KOPT-K1 (cell line): ENCODE results near the gene NME4.
A peak's percentile ranks its signal among the peaks of the same experiment; 100 is the strongest.
"Not testable (repeated sequence)": the region's sequence is repeated elsewhere in the genome, so short reads cannot be mapped to it uniquely, and the experiment has no call there.

Source experiments
- H3K27ac ChIP-seq: fragments of 200-600 bp; sonication (generic); 2 replicates; pipeline ENCODE4 v1.5.1; 2016; ENCODE audit warnings: antibody characterized with exemption, mild to moderate bottlenecking, low read depth, low read length; ENCODE audit not compliant: poor library complexity, severe bottlenecking
- H3K36me3 ChIP-seq: fragments of 200-600 bp; sonication (generic); 2 replicates; pipeline ENCODE4 v1.5.1; 2017; ENCODE audit warnings: antibody characterized with exemption, mild to moderate bottlenecking, low read length, moderate library complexity; ENCODE audit not compliant: insufficient read depth
- H3K9me3 ChIP-seq: fragments of 200-600 bp; sonication (generic); 2 replicates; pipeline ENCODE4 v1.5.1; 2017; ENCODE audit warnings: antibody characterized with exemption, low read length, mild to moderate bottlenecking; ENCODE audit not compliant: insufficient read depth, poor library complexity, severe bottlenecking

NME4 gene

GRCh38 chr16:397135-397661, at the start of gene NME4:
NME4 (plus strand) TSS chr16:397199; CDS start chr16:397223, 24 bp downstream.
- Histone ChIP-seq H3K27ac (peak within 1 kb of the TSS; percentile 25), H3K36me3 (no peaks in the 10 kb centered on the region)

GRCh38 chr16:347203-347602, 49.8 kb upstream of the NME4 start:
- Histone ChIP-seq H3K9me3 (no peaks in the 10 kb centered on the region), H3K36me3 (peaks cover 56% of the 10 kb centered on the region), H3K27ac (no peak overlapping the region)

More at GRCh38 chr16:397135-397661, at the start of gene NME4:
- no peaks in the 10 kb centered on the region for H3K9me3 ChIP-seq

- H3K9me3 ChIP-seq, H3K27ac ChIP-seq: not testable (repeated sequence)
- H3K36me3 ChIP-seq: peaks cover 44% of the 10 kb centered on the region
Measured at GRCh38 chr16:348495-348894, 48.5 kb upstream of the NME4 start.

GRCh38 chr16:349211-349610, 47.8 kb upstream of the NME4 start:
- H3K36me3 ChIP-seq: peaks cover 38% of the 10 kb centered on the region
- no peaks in the 10 kb centered on the region for H3K9me3 ChIP-seq
- H3K27ac ChIP-seq: no peak overlapping the region

GRCh38 chr16:350203-350602, 46.8 kb upstream of the NME4 start:
- no peak overlapping the region for H3K27ac ChIP-seq
- peaks cover 29% of the 10 kb centered on the region for H3K36me3 ChIP-seq
- no peaks in the 10 kb centered on the region for H3K9me3 ChIP-seq

- peak overlapping the region; percentile 53 for H3K27ac ChIP-seq
- H3K9me3 ChIP-seq: no peaks in the 10 kb centered on the region
- H3K36me3 ChIP-seq: peaks cover 11% of the 10 kb centered on the region; the same call in 1 of the 2 replicates
Measured at GRCh38 chr16:351804-352520, 45.0 kb upstream of the NME4 start.

- H3K27ac ChIP-seq: peak within 1 kb of the TSS; percentile 53
- H3K9me3 ChIP-seq: no peaks in the 10 kb centered on the region
- H3K36me3 ChIP-seq: peaks cover 8% of the 10 kb centered on the region; the same call in 1 of the 2 replicates
Measured at GRCh38 chr16:352547-353403, 44.2 kb upstream of the NME4 start, which contains the start of gene AXIN1. AXIN1 (minus strand) TSS chr16:352723; CDS start chr16:347025, 5,698 bp downstream.

- H3K9me3 ChIP-seq: no peaks in the 10 kb centered on the region
- peaks cover 8% of the 10 kb centered on the region; the same call in 1 of the 2 replicates for H3K36me3 ChIP-seq
- H3K27ac ChIP-seq: no peak overlapping the region
Measured at GRCh38 chr16:353404-354290, 43.4 kb upstream of the NME4 start.

- no peaks in the 10 kb centered on the region for H3K9me3 ChIP-seq
- H3K27ac ChIP-seq: no peak overlapping the region
- peaks cover 8% of the 10 kb centered on the region; the same call in 1 of the 2 replicates for H3K36me3 ChIP-seq
Measured at GRCh38 chr16:354291-354881, 42.6 kb upstream of the NME4 start.

GRCh38 chr16:354971-355461, 42.0 kb upstream of the NME4 start:
- Histone ChIP-seq H3K9me3 (no peaks in the 10 kb centered on the region), H3K36me3 (peaks cover 6% of the 10 kb centered on the region; the same call in 1 of the 2 replicates), H3K27ac (no peak overlapping the region)

GRCh38 chr16:356741-357140, 40.3 kb upstream of the NME4 start:
- Histone ChIP-seq H3K36me3 (no peaks in the 10 kb centered on the region), H3K9me3 (no peaks in the 10 kb centered on the region), H3K27ac (no peak overlapping the region)

GRCh38 chr16:359067-359763, 37.8 kb upstream of the NME4 start:
- H3K9me3 ChIP-seq: no peaks in the 10 kb centered on the region
- no peak overlapping the region for H3K27ac ChIP-seq
- no peaks in the 10 kb centered on the region for H3K36me3 ChIP-seq

- Histone ChIP-seq H3K9me3 (no peaks in the 10 kb centered on the region), H3K36me3 (no peaks in the 10 kb centered on the region), H3K27ac (no peak overlapping the region)
Measured at GRCh38 chr16:359871-360697, 36.9 kb upstream of the NME4 start.
